NCI-H2227 (cell line): ENCODE data around the gene PRSS21.
A peak's percentile ranks its signal among the peaks of the same experiment; 100 is the strongest.

Experiments
- DNase-seq: peaks from one replicate; lab custom pipeline; 2025; ENCODE audit not compliant: unreplicated experiment; lab: John Stamatoyannopoulos, UW

The PRSS21 gene

DNA sequence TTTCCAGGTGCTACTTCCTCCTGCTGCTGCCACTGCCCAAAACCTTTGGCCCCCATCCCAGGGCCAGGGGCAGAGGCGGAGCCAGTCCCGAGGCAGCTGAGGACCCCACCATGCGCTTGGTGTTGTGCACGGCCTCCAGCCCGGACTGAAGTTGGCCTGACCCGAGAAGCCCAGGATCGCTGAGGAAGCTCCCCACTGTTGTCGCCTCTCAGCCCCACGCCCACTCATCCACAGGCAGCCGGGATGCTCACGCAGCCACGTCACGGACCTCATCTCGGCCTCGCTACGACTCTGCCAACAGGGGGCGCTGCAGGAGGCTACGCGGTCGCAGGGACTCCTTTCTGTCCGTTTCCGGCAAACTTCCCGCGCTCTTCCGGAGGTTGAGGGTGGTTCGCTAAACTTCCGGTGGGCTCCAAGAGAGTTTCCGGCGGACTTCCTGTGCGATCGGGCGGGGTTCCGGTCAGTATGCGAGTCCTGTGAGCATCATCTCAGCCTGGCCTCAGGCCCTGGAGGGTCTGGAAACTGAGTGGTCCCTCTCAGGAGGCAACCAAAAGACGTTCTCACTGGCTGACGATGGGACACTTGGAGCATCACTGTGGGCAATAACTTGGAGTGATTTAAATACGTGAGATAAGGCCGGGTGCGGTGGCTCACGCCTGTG lies 25.4 kb downstream of the PRSS21 start:
- DNase-seq = peak; percentile 90

DNA sequence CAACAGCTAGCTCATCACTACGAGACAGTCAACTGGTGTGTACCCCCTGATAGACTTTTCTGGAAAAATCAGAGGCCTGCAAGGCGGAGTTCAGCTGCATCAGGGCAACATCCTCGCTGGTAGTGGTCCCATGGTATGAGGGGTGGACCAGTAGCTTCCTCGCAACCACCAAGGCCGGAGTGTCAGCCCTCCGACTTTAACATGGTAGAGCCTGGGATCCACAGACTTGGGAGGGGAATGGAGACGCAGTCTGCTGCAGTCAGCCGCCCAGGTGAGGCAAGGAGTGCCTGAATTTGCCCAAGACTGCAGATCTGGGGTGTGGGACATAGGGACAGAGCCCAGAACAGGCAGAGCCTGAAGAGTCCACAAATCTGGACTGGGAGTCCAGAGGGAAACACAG lies 26.5 kb downstream of the PRSS21 start:
- no peak for DNase-seq

- no peak for DNase-seq
Measured at GRCh38 chr16:2845116-2845515, 28.1 kb downstream of the PRSS21 start.

GRCh38 chr16:2846511-2847310 lies 29.7 kb downstream of the PRSS21 start:
- no peak for DNase-seq

DNA sequence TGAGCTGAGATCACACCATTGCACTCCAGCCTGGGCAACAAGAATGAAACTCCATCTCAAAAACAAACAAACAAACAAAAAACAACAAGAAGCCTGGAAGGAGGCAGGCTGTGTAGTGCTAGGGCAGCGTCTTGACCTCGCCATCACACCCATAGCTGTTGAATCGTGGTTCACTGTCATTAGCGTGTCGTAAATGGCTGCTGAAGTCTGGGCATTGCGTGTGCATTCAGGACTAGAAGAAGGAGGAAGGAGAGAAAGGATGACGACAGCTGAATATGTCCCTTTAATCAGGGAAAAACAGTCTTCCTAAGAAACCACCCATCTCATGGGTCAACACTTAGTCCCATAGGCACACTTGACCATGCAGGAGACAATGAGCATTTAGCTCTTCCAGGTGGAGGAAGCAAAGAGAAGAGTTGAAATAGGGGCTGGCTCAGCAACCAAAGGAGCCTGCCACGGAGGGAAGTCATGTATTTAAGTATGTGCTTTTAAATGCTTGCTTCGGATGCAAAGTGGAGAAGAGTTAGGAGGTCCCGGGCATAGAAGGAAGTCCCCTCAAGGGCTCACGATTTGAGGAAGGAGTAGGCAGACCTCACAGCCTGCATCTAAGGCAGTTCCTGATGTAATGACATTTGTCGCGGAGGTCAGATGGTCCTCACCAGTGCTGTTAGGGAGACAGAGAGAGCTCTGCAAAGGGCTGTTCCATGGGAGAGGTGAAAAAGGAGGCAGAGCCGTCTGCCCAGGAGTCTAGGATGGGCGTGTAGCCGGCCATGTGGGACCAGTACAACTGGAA lies 32.1 kb downstream of the PRSS21 start:
- DNase-seq = no peak

- DNase-seq = no peak
Measured at GRCh38 chr16:2852003-2852730, 35.1 kb downstream of the PRSS21 start.

DNA sequence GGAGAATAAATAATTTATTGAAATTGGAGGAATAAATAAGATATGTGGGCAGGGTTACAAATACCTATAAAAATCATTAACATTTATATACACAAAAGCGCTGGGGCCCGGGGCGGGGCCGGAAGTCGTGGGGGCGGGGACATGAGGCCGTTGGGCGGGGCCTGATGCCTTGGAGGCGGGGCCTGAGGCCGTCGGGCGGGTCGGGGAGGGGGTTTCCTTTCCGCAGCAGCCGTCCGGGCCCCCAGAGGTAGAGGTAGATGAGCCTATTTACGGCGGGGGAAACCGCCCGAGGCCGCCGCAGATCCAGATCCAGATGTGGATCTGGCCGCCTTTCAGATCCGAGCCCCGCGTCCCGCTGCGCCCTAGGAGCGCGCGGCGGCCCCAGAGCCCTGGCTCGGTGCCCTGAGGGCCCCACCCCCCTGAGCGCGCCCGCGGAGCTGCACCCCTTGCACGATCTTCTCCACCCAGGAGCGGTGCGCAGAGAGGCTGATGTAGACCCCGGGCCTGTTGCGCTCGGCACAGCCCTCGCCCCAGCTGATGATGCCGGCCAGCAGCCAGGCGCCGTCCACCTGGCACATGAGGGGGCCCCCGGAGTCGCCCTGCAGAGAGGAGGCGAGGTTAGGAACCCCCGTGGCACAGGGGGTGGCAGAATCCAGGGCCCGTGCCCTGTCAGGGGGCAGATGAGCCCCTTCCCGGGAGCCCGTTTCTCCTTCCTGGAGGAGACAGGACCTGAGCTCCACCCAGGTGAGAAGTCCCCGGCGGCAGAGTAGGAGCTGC lies 35.9 kb downstream of the PRSS21 start:
- DNase-seq = no peak

DNA sequence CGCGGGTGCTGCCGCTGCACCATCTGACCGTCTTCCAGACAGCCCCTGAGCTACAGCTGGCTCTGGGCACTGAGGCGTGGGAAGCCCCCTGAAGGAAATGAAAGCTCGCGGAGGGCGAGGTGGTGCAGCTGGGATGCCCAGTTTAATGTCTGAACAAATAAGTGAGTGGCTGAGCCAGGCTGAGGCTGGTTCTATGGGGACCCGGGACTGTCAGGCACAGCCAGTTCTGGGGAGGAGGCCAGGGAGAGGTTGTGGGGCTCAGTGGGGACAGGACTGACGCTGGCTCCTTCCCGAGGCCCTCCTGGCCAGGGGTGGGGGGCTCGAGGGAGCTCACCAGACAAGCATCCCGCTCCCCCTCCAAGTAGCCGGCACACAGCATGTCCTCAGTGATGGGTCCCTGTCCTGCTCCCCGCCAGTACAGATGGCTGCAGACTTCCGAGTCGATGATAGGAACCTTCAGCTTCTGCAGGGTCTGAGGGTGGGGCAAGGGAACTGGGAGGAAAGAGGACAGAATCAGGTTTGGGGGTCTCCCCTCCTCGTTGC lies 36.6 kb downstream of the PRSS21 start:
- no peak for DNase-seq

GRCh38 chr16:2854700-2855309 lies 37.8 kb downstream of the PRSS21 start:
- DNase-seq = no peak

GRCh38 chr16:2855536-2855935 lies 38.5 kb downstream of the PRSS21 start:
- no peak for DNase-seq

GRCh38 chr16:2856061-2856670 lies 39.1 kb downstream of the PRSS21 start:
- DNase-seq = no peak

DNA sequence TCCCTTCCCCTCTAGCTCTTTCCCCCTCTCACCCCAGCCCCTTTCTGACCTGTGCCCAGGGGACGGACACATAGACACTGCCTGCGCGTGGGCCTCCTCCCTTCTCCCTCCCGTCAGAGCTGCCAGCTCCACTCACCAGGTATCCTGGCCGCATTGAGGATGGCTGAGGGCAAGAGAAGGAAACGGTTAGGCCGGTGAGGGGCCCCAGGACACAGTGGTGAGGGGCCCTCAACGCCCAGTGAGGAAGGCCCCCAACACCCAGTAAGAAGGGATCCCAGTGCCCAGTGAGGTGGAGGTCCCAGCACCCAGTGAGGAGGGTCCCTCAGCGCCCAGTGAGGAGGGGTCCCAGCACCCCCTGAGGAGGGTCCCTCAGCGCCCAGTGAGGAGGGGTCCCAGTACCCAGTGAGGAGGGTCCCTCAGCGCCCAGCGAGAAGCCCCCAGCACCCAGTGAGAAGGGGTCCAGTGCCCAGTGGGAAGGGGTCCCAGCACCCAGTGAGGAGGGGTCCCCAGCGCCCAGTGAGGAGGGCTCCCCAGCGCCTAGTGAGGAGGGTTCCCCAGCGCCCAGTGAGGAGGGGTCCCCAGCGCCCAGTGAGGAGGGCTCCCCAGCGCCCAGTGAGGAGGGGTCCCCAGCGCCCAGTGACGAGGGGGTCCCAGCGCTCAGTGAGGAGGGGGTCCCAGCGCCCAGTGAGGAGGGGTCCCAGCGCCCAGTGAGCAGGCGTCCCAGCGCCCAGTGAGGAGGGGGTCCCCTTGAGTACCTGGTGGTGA lies 39.8 kb downstream of the PRSS21 start:
- no peak for DNase-seq

- DNase-seq = no peak
Measured at GRCh38 chr16:2857451-2858244, 40.6 kb downstream of the PRSS21 start, which contains the start of gene PRSS22. Gene PRSS22, minus strand, starts transcription at chr16:2858170. Its CDS starts 66 bp downstream, at chr16:2858104.

- DNase-seq = no peak
Measured at GRCh38 chr16:2858245-2859025, 41.4 kb downstream of the PRSS21 start.

DNA sequence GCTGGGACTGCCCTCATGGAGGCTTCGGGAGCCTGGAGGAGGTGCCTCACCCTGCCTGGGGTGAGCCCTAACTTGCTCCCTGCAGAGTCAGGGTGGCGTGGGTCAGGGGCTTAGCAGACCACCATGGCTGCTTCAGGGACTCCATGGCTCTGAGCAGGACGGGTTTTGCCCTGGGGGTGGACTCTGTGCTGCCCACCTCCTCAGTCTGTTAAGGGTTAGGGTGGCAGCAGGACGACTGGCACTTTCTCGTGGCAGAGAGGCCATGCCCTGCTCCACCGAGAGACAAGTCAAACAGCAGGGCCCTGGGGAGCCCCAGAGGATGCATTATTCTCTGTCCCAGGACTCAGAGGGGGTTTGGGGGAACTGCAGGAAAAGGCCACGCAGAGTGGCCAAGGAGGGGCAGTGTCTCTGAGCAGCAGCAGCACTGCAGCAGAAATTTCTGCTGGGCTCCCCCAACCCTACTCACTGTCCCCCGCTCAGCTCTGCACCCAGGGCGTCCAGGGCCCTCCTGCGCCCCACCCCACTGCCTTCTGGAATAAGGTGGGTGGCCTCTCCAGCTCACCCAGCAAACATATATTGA lies 42.7 kb downstream of the PRSS21 start:
- no peak for DNase-seq

- no peak for DNase-seq
Measured at GRCh38 chr16:2860826-2861567, 44.0 kb downstream of the PRSS21 start.
